ENCODE data around the gene UBE2D3.
A peak's percentile ranks its signal among the peaks of the same experiment; 100 is the strongest.
"Not testable (repeated sequence)": the region's sequence is repeated elsewhere in the genome, so short reads cannot be mapped to it uniquely, and the experiment has no call there.

The UBE2D3 gene

GRCh38 chr4:102823897-102824296 lies 3.5 kb downstream of the UBE2D3 start:
- Mint-ChIP-seq H3K36me3 (ENCODE audit: low read depth) (peaks cover 47% of the 10 kb centered on the region), H3K4me1 (ENCODE audit: low read depth) (peaks cover 47% of the 10 kb centered on the region), H3K4me3 (no peak overlapping the region), H3K9me3 (no peaks in the 10 kb centered on the region), H3K27me3 (ENCODE audit: low read depth) (no peaks in the 10 kb centered on the region), H3K27ac (no peak overlapping the region)
- no peak for DNase-seq (ENCODE audit: low spot score)

- H3K4me1 Mint-ChIP-seq (ENCODE audit: low read depth): peaks cover 49% of the 10 kb centered on the region
- H3K27me3 Mint-ChIP-seq (ENCODE audit: low read depth): no peaks in the 10 kb centered on the region
- H3K27ac Mint-ChIP-seq: no peak overlapping the region
- H3K36me3 Mint-ChIP-seq (ENCODE audit: low read depth): peaks cover 50% of the 10 kb centered on the region
- H3K9me3 Mint-ChIP-seq: no peaks in the 10 kb centered on the region
- H3K4me3 Mint-ChIP-seq: no peak overlapping the region
- DNase-seq (ENCODE audit: low spot score): no peak
Measured at GRCh38 chr4:102823464-102823863, 3.9 kb downstream of the UBE2D3 start.

- Mint-ChIP-seq H3K36me3 (ENCODE audit: low read depth) (peaks cover 80% of the 10 kb centered on the region), H3K27ac (peak overlapping the region; percentile 90), H3K9me3 (no peaks in the 10 kb centered on the region), H3K27me3 (ENCODE audit: low read depth) (no peaks in the 10 kb centered on the region), H3K4me1 (ENCODE audit: low read depth) (peaks cover 75% of the 10 kb centered on the region), H3K4me3 (no peak overlapping the region)
- DNase-seq (ENCODE audit: low spot score): peak; percentile 40
Measured at GRCh38 chr4:102819588-102820365, 7.6 kb downstream of the UBE2D3 start.

GRCh38 chr4:102819100-102819499 lies 8.3 kb downstream of the UBE2D3 start:
- DNase-seq (ENCODE audit: low spot score); H3K27me3 Mint-ChIP-seq (ENCODE audit: low read depth); H3K9me3 Mint-ChIP-seq: not testable (repeated sequence)
- Mint-ChIP-seq H3K27ac (peak overlapping the region; percentile 90), H3K4me1 (ENCODE audit: low read depth) (peaks cover 76% of the 10 kb centered on the region), H3K36me3 (ENCODE audit: low read depth) (peaks cover 79% of the 10 kb centered on the region), H3K4me3 (peak overlapping the region; percentile 65)

- DNase-seq (ENCODE audit: low spot score): no peak
- peak overlapping the region; percentile 59 for H3K4me3 Mint-ChIP-seq
- no peaks in the 10 kb centered on the region for H3K27me3 Mint-ChIP-seq (ENCODE audit: low read depth)
- peak overlapping the region; percentile 32 for H3K27ac Mint-ChIP-seq
- peaks cover 76% of the 10 kb centered on the region for H3K4me1 Mint-ChIP-seq (ENCODE audit: low read depth)
- no peaks in the 10 kb centered on the region for H3K9me3 Mint-ChIP-seq
- peaks cover 76% of the 10 kb centered on the region for H3K36me3 Mint-ChIP-seq (ENCODE audit: low read depth)
Measured at GRCh38 chr4:102817613-102818268, 9.6 kb downstream of the UBE2D3 start.

GRCh38 chr4:102817021-102817605 lies 10.2 kb downstream of the UBE2D3 start:
- Mint-ChIP-seq H3K4me3 (peak overlapping the region; percentile 59), H3K9me3 (no peaks in the 10 kb centered on the region), H3K27me3 (ENCODE audit: low read depth) (no peaks in the 10 kb centered on the region), H3K36me3 (ENCODE audit: low read depth) (peaks cover 70% of the 10 kb centered on the region), H3K27ac (peak overlapping the region; percentile 32), H3K4me1 (ENCODE audit: low read depth) (peaks cover 73% of the 10 kb centered on the region)
- DNase-seq (ENCODE audit: low spot score): no peak

- no peaks in the 10 kb centered on the region for H3K9me3 Mint-ChIP-seq
- no peak overlapping the region for H3K27ac Mint-ChIP-seq
- peaks cover 74% of the 10 kb centered on the region for H3K4me1 Mint-ChIP-seq (ENCODE audit: low read depth)
- no peak for DNase-seq (ENCODE audit: low spot score)
- H3K27me3 Mint-ChIP-seq (ENCODE audit: low read depth): no peaks in the 10 kb centered on the region
- peaks cover 70% of the 10 kb centered on the region for H3K36me3 Mint-ChIP-seq (ENCODE audit: low read depth)
- H3K4me3 Mint-ChIP-seq: no peak overlapping the region
Measured at GRCh38 chr4:102815981-102816380, 11.4 kb downstream of the UBE2D3 start.

GRCh38 chr4:102809691-102810090 lies 17.7 kb downstream of the UBE2D3 start:
- no peak for DNase-seq (ENCODE audit: low spot score)
- H3K4me3 Mint-ChIP-seq: no peak overlapping the region
- H3K27ac Mint-ChIP-seq: peak overlapping the region; percentile 27
- peaks cover 58% of the 10 kb centered on the region for H3K36me3 Mint-ChIP-seq (ENCODE audit: low read depth)
- H3K9me3 Mint-ChIP-seq: no peaks in the 10 kb centered on the region
- peaks cover 55% of the 10 kb centered on the region for H3K4me1 Mint-ChIP-seq (ENCODE audit: low read depth)
- no peaks in the 10 kb centered on the region for H3K27me3 Mint-ChIP-seq (ENCODE audit: low read depth)

- Mint-ChIP-seq H3K4me3 (peak overlapping the region; percentile 22), H3K36me3 (ENCODE audit: low read depth) (peaks cover 54% of the 10 kb centered on the region), H3K27ac (peak overlapping the region; percentile 41), H3K9me3 (no peaks in the 10 kb centered on the region), H3K4me1 (ENCODE audit: low read depth) (peaks cover 52% of the 10 kb centered on the region), H3K27me3 (ENCODE audit: low read depth) (no peaks in the 10 kb centered on the region)
- DNase-seq (ENCODE audit: low spot score): no peak
Measured at GRCh38 chr4:102809190-102809589, 18.2 kb downstream of the UBE2D3 start.

GRCh38 chr4:102808009-102808408 lies 19.3 kb downstream of the UBE2D3 start:
- peaks cover 50% of the 10 kb centered on the region for H3K36me3 Mint-ChIP-seq (ENCODE audit: low read depth)
- no peaks in the 10 kb centered on the region for H3K27me3 Mint-ChIP-seq (ENCODE audit: low read depth)
- H3K9me3 Mint-ChIP-seq: no peaks in the 10 kb centered on the region
- no peak for DNase-seq (ENCODE audit: low spot score)
- peaks cover 46% of the 10 kb centered on the region for H3K4me1 Mint-ChIP-seq (ENCODE audit: low read depth)
- no peak overlapping the region for H3K27ac Mint-ChIP-seq
- H3K4me3 Mint-ChIP-seq: no peak overlapping the region

- no peaks in the 10 kb centered on the region for H3K9me3 Mint-ChIP-seq
- H3K27ac Mint-ChIP-seq: no peak overlapping the region
- peaks cover 53% of the 10 kb centered on the region for H3K36me3 Mint-ChIP-seq (ENCODE audit: low read depth)
- DNase-seq (ENCODE audit: low spot score): no peak
- no peaks in the 10 kb centered on the region for H3K27me3 Mint-ChIP-seq (ENCODE audit: low read depth)
- H3K4me1 Mint-ChIP-seq (ENCODE audit: low read depth): peaks cover 49% of the 10 kb centered on the region
- H3K4me3 Mint-ChIP-seq: no peak overlapping the region
Measured at GRCh38 chr4:102807345-102807744, 20.0 kb downstream of the UBE2D3 start.

- H3K36me3 Mint-ChIP-seq (ENCODE audit: low read depth): peaks cover 65% of the 10 kb centered on the region
- H3K27me3 Mint-ChIP-seq (ENCODE audit: low read depth): no peaks in the 10 kb centered on the region
- H3K27ac Mint-ChIP-seq: no peak overlapping the region
- no peak for DNase-seq (ENCODE audit: low spot score)
- no peaks in the 10 kb centered on the region for H3K9me3 Mint-ChIP-seq
- peaks cover 19% of the 10 kb centered on the region for H3K4me1 Mint-ChIP-seq (ENCODE audit: low read depth)
- H3K4me3 Mint-ChIP-seq: no peak overlapping the region
Measured at GRCh38 chr4:102799816-102800215, 27.5 kb downstream of the UBE2D3 start.

- no peak for DNase-seq (ENCODE audit: low spot score)
- Mint-ChIP-seq H3K4me1 (ENCODE audit: low read depth) (peaks cover 6% of the 10 kb centered on the region), H3K9me3 (no peaks in the 10 kb centered on the region), H3K36me3 (ENCODE audit: low read depth) (peaks cover 74% of the 10 kb centered on the region), H3K27me3 (ENCODE audit: low read depth) (no peaks in the 10 kb centered on the region), H3K4me3 (no peak overlapping the region), H3K27ac (no peak overlapping the region)
Measured at GRCh38 chr4:102794999-102795398, 32.4 kb downstream of the UBE2D3 start.

GRCh38 chr4:102792361-102792936 lies 34.9 kb downstream of the UBE2D3 start:
- no peak for DNase-seq (ENCODE audit: low spot score)
- H3K4me1 Mint-ChIP-seq (ENCODE audit: low read depth): peaks cover 8% of the 10 kb centered on the region
- H3K36me3 Mint-ChIP-seq (ENCODE audit: low read depth): peaks cover 61% of the 10 kb centered on the region
- peaks cover 4% of the 10 kb centered on the region for H3K9me3 Mint-ChIP-seq
- no peak overlapping the region for H3K27ac Mint-ChIP-seq
- no peaks in the 10 kb centered on the region for H3K27me3 Mint-ChIP-seq (ENCODE audit: low read depth)
- no peak overlapping the region for H3K4me3 Mint-ChIP-seq
